ENCODE measurements around the gene RELN.

- no peak for TF ChIP-seq CTCF (IDR thresholded peaks at IDR 0.05)
- TF ChIP-seq POLR2A (IDR thresholded peaks at IDR 0.05): no peak
These were observed 542.1 kb downstream of the RELN start for GRCh38 chr7:103447073-103447960.

Measured in lower leg skin (tissue), 3 donors.